Vagina (tissue), 2 donors: ENCODE results near the gene TMEM131L.

Experiments
- CTCF ChIP-seq, 3 experiments: fragments of 450-650 bp in 2 of 3; fragments of 200-600 bp in 1 of 3; sonication (generic) in 1 of 3; IDR thresholded peaks; one replicate each; pipeline ENCODE4 v1.5.1; 2017 to 2019; ENCODE audit warnings: antibody characterized with exemption in 3 of 3, mild to moderate bottlenecking in 2 of 3, moderate library complexity in 2 of 3
- POLR2A ChIP-seq, 2 donors: fragments of 450-650 bp; IDR thresholded peaks; one replicate each; pipeline ENCODE4 v1.6.1; 2017; ENCODE audit warnings: antibody characterized with exemption in 2 of 2, mild to moderate bottlenecking in 2 of 2, moderate library complexity in 2 of 2
- POLR2AphosphoS5 ChIP-seq, 2 donors: sonication (generic); formaldehyde crosslinking; IDR thresholded peaks; one replicate each; pipeline ENCODE4 v1.9.0; 2017; ENCODE audit warnings: antibody characterized with exemption in 2 of 2, mild to moderate bottlenecking in 2 of 2, low read depth in 1 of 2; ENCODE audit not compliant: insufficient read depth in 1 of 2

- TF ChIP-seq CTCF (IDR thresholded peaks at IDR 0.05) (no peak), POLR2AphosphoS5 (IDR thresholded peaks at IDR 0.05; ENCODE audit: insufficient read depth in 1 of 2, low read depth in 1 of 2) (no peak), POLR2A (IDR thresholded peaks at IDR 0.05) (no peak)
These were observed 28.4 kb downstream of the TMEM131L start for GRCh38 chr4:153494562-153494961.
